SKM-1 (cell line): ENCODE data around the gene SPON1.
"Not testable (repeated sequence)": the region's sequence is repeated elsewhere in the genome, so short reads cannot be mapped to it uniquely, and the experiment has no call there.

Experiments
- DNase-seq: peaks from one replicate; lab custom pipeline; 2025; ENCODE audit not compliant: unreplicated experiment; lab: John Stamatoyannopoulos, UW

Gene SPON1

DNA sequence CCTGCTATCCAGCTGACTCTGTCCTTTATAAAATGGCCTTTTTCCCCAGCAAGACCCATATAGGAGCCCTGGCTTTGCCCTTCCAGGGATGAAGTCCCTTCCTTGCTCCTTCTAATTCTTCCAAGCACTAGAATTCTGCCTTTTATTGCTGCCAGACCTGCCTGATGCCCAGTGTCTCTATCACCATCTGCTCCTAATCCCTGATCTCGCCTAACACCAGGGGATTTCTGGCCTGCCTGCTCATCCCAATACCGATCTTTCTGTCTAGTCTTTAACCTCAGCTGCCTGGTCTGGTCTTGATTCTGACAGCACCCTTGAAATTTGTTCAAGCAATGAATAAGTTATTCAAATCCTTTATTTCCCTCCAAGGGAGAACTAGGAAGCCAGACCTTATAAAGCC, 150.2 kb downstream of the SPON1 start:
- DNase-seq, result no peak

DNA sequence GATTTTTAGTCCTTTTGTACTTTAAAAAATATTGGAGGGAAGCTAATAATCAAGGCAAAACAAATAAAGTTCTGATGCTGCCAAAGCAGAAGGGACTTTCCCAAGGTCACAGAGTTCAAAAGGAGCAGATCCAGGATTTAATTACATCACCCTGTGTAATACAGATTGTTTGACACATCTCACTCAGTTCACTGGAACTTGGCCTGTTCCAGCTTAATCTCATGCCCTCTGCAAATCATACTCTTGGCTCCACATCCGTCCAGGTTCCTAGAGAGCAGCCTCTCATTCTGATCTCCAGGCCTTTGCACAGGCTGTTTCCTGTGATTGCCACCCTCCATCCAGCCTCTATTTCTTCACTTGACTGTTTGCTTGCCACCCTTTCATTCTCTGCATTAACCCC, 151.7 kb downstream of the SPON1 start:
- no peak for DNase-seq

GRCh38 chr11:14114786-14115185, 152.3 kb downstream of the SPON1 start:
- DNase-seq, result no peak

DNA sequence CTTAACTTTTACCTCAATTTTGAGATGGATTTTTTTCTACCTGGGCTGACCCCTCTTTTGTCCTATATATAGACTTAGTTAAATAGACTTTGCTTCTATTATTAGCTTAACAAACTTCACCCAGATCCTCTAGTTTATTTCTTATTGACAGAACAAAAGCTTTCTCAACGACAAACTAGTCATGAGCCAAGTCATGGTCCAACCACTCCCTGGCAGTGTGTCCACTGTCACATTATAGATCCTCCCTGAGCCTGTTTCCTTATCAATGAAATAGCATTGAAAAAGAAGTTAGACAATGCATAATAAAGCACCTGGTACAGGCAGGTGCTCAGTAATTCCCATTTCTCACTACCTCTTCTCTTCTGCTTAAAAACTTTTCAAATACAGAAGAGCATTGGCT, 155.1 kb downstream of the SPON1 start:
- DNase-seq, result no peak

GRCh38 chr11:14118072-14118471, 155.5 kb downstream of the SPON1 start:
- DNase-seq, result no peak

DNA sequence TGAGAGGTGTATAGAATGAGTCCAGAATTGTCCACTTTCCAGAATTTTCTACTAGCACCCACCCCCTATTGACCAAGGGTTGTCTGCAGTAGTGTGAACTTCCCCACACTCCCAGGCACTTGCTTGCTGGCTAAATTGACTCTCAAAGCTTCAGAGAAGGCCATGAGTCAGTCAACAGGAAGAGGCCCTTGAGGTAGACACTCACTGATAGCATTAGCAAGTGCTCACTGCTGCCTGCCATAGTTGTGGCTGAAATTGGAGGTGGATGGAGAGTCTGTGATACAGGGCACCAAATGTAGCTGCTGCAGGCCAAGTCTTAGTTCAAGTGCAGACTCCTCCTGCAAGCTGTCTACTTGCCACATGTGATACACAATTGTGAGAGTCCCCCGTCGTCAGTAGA, 156.8 kb downstream of the SPON1 start:
- no peak for DNase-seq

GRCh38 chr11:14124350-14124749, 161.8 kb downstream of the SPON1 start:
- no peak for DNase-seq

GRCh38 chr11:14124886-14125285, 162.4 kb downstream of the SPON1 start:
- no peak for DNase-seq

- no peak for DNase-seq
Measured at GRCh38 chr11:14125529-14125928, 163.0 kb downstream of the SPON1 start.

- no peak for DNase-seq
Measured at GRCh38 chr11:14127679-14128078, 165.2 kb downstream of the SPON1 start.

GRCh38 chr11:14132312-14132711, 169.8 kb downstream of the SPON1 start:
- no peak for DNase-seq

DNA sequence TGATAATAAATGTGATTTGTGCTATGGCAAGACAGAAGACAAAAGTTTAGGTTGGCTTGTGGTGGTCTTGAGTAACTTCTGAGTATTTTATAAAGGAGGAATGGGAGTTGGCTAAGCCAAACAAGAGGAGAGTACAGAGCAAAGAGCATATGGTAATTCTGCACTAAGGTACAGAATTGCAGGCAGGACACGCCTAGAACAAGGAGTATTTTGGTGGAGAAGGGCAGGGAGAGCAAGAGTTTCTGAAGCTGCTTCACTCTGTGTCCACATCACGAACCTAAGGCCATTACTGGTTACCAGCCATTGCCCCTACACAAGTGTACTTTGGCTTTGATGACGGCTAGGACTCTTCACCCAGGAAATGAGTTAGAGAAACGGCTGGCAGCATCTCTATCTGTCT, 170.9 kb downstream of the SPON1 start:
- no peak for DNase-seq

DNA sequence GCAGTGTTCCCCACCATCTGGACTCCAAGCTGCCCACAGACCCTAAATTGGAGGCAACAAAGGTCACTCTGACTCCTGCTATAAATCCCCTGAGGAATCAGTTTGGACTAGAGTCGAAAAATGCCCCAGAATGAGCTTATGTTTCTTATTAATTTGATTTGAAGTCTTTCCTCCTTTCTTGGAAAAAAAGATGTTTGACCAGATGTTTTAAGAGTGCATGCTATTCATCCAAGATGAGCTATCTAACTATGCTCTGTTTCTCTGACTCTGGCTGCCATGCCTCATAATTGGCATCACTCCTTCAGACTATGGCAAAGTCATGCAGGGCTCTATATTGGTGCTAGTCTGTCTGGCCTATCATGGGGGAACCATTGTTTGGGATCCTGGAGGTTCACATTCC, 174.0 kb downstream of the SPON1 start:
- no peak for DNase-seq

DNA sequence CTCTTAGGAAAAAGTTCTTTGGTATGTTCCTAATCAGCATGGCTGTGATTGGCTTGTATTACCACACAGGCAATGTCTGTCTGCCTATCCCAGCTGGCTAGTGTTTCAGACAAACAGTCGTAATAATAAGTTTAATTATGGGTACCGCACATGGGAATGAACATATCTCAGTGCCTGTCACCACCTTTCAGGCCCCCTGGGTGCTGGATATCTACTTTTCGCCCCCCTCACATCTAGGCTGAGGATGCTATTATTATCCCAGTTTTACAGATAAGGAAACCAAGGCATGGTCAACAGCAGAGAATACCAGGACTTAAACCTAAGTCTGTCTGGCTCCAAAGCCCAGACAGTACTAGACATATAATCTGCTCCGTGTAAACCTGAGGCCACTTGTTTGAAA, 174.8 kb downstream of the SPON1 start:
- DNase-seq, result no peak

DNA sequence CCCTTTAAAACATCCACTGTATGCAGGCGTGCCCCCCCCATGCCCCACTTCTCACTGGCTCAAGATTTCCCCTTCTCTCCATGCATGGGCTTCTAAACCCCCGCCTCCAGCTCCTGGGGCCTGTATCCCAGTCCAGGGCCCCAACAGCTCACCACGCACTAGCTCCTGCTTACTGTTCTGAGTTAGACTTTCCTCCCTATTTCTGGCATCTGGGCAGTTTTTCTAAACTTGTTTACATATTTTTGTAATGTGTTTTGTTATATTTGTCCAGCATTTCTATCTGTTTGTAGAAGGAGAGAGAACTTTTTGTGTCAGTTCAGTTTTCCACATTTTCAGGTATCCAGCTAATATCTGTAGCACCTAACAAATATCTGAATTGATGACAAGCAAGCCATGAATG, 178.5 kb downstream of the SPON1 start:
- no peak for DNase-seq

GRCh38 chr11:14141676-14142075, 179.2 kb downstream of the SPON1 start:
- DNase-seq, result no peak

DNA sequence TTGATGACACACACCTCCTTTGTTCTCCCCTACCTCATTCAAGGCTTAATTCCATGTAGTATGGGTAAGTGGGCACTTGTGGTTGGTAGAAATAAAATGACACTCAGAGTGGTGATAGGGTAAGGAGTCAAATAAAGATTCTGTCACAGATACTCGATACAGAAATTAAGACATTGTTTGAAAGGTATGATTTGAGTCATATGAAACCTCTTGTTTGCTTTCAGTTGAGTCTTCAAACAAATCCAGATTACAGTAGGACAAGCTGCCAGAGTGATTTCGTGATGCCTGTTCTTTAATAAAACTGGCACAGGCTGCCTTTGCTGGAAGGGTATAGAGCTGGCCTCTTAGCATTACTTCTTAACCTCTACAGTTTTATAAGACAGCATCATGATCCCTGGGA, 182.4 kb downstream of the SPON1 start:
- no peak for DNase-seq

- no peak for DNase-seq
Measured at GRCh38 chr11:14148653-14149273, 186.2 kb downstream of the SPON1 start.

- no peak for DNase-seq
Measured at GRCh38 chr11:14149683-14150082, 187.2 kb downstream of the SPON1 start.

DNA sequence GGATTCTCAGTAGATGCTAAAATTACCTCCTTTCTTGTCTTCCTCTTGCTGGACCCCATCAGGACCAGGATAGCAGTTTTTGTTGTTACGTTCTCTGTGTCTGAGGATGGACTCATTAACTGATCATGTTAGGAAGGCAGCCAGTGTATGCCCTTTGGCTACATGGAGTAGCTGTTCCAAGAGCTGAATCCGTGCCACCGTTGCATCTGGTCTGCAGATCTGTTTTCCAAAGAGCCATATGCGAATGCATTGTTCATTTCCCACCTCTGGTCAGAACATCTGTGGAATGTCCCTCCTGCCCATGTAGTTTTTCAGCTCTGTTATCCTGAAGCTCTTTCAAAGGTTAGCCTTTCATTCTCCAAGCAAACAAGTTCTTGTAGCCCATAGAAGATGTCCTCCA, 188.4 kb downstream of the SPON1 start:
- DNase-seq, result no peak

GRCh38 chr11:14154103-14154502, 191.6 kb downstream of the SPON1 start:
- not testable (repeated sequence) for DNase-seq

DNA sequence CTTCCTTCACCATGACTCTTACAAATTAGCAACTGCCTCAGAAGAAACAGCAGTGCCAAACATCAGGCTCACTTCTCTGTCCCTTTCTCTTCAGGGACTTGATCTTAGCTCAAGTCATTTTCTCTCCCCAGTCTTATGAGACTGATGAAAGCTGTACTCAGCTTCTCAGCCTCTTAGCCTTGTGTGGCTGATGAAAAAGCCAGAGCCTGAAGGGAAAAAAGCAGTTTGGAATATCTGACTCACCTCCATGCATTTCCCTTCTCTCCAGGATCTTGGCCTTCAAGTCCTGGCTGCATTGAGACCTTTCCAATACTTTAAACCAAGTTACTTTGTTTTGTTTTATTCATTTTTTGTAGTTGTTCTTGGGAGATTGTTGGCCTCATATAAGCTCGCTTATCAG, 195.9 kb downstream of the SPON1 start:
- no peak for DNase-seq

DNA sequence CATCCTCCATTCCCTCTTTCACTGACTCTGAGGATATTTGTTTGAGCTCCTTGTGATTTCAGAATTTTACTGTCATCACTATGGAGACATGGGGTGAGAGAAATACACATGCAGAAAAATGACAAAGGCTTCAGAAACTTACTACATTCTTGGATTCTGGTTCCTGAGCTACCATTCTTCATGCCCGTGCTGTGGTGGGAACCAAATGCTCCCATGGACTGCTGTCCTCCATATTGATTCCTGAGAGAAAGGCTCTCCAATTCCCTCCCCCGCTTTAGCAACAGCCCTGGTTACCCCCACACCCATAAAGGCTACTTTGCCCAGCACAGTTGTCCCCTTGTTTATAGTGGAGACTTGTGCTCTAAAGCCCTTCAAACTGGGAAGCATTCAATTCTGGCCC, 201.1 kb downstream of the SPON1 start:
- DNase-seq, result no peak

GRCh38 chr11:14173679-14174078, 211.2 kb downstream of the SPON1 start:
- not testable (repeated sequence) for DNase-seq
